ENCODE results near the gene BLVRA.
"Not testable (repeated sequence)": the region's sequence is repeated elsewhere in the genome, so short reads cannot be mapped to it uniquely, and the experiment has no call there.

GRCh38 chr7:43816046-43816797 is 57.7 kb downstream of the BLVRA start:
- not testable (repeated sequence) for TF ChIP-seq CTCF (IDR thresholded peaks at IDR 0.05); EZH2 (IDR thresholded peaks at IDR 0.05; ENCODE audit: borderline replicate concordance, insufficient read depth, low read depth, low read length, poor library complexity, severe bottlenecking)

Data from B cell (primary cell).